ENCODE measurements around the gene MED15. TPM values are rescaled to one million over a fixed set of nuclear protein-coding genes. Genes with fewer than 3 reads are reported as not detected.
"Not testable (repeated sequence)": the region's sequence is repeated elsewhere in the genome, so short reads cannot be mapped to it uniquely, and the experiment has no call there.

MED15 gene
- total RNA-seq, 1 donor from 2014 or later, result 83.6 TPM

DNA sequence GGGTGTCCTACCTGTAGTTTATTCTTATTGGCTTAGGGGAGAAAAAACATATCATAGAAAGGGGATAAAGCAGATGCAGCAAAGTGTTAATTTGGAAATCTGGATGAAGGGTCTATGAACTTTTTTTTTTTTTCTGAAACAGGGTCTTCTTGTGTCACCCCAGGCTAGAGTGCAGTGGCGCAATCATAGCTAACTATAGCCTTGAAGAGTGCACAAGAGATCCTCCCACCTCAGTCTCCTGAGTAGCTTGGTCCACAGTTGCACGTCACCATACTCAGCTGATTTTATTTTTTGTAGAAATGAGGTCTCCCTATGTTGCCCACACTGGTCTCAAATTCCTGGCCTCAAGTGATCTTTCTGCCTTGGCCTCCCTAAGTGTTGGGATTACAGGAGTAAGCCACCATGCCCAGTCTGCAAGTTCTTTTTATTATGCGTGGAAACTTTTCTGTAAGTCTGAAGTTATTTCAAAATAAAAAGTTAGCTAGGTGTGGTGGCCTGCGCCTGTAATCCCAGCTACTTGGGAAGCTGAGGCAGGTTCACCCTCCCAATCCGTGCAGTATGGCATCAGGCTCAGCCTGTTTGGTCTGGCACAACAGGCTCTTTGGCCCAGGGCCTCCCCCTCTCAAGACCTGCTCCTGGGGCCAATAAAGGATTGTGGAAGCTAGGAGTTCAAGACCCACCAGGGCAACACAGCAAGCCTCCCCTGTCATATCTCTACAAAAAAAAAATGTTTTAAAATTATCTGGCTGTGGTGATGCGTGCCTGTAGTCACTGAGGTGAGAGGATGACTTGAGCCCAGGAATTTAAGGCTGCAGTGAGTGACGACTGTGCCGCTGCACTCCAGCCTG lies 111.9 kb downstream of the MED15 start:
- no peak overlapping the region for H3K27ac Mint-ChIP-seq (ENCODE audit: unreplicated experiment)
- TF ChIP-seq CTCF (IDR thresholded peaks at IDR 0.05; ENCODE audit: partially characterized antibody, unreplicated experiment), result no peak
- no peaks in the 10 kb centered on the region for H3K36me3 Mint-ChIP-seq (ENCODE audit: unreplicated experiment)
- no peaks in the 10 kb centered on the region for H3K4me1 Mint-ChIP-seq (ENCODE audit: low read depth, unreplicated experiment)
- H3K9me3 Mint-ChIP-seq (ENCODE audit: unreplicated experiment), result peaks cover 4% of the 10 kb centered on the region
- H3K4me3 Mint-ChIP-seq (ENCODE audit: unreplicated experiment), result no peak overlapping the region
- peaks cover 2% of the 10 kb centered on the region for H3K27me3 Mint-ChIP-seq (ENCODE audit: unreplicated experiment)
- no peak for DNase-seq

DNA sequence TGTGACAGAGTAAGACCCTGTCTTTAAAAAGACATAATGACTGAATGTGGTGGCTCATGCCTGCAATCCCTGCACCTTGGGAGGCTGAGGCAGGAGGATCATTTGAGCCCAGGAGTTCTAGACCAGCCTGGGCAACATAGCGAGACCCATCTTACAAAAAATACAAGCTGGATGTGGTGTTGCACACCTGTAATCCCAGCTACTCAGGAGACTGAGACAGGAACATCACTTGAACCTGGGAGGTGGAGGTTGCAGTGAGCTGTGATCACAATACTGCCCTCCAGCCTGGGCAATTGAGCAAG lies 112.4 kb downstream of the MED15 start:
- H3K36me3 Mint-ChIP-seq (ENCODE audit: unreplicated experiment); H3K9me3 Mint-ChIP-seq (ENCODE audit: unreplicated experiment); H3K27ac Mint-ChIP-seq (ENCODE audit: unreplicated experiment); H3K27me3 Mint-ChIP-seq (ENCODE audit: unreplicated experiment); H3K4me3 Mint-ChIP-seq (ENCODE audit: unreplicated experiment); DNase-seq; H3K4me1 Mint-ChIP-seq (ENCODE audit: low read depth, unreplicated experiment): not testable (repeated sequence)

DNA sequence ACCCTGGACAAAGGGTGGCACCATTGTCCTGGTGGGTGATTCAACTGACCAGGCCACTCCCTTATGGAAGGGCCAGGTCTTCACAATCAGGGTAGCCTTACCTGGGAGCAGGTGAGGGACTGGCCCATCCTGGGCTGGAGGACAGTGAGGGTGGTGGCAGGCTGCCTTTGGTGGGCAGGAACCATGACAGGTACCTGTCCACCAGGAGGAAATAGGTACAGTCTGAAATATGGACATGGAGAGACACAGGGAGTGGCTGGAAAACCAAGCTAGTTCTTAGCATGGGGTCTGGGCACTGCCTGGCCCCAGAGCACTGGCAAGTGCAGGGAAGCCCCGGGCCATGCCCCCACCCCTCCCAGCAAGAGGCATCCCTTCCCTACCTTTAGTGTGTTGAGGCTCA lies 113.8 kb downstream of the MED15 start:
- Mint-ChIP-seq H3K27me3 (ENCODE audit: unreplicated experiment) (no peaks in the 10 kb centered on the region), H3K4me3 (ENCODE audit: unreplicated experiment) (no peak overlapping the region), H3K9me3 (ENCODE audit: unreplicated experiment) (peaks cover 1% of the 10 kb centered on the region), H3K4me1 (ENCODE audit: low read depth, unreplicated experiment) (no peaks in the 10 kb centered on the region), H3K36me3 (ENCODE audit: unreplicated experiment) (no peaks in the 10 kb centered on the region), H3K27ac (ENCODE audit: unreplicated experiment) (no peak overlapping the region)
- TF ChIP-seq CTCF (IDR thresholded peaks at IDR 0.05; ENCODE audit: partially characterized antibody, unreplicated experiment), result no peak
- DNase-seq, result no peak

DNA sequence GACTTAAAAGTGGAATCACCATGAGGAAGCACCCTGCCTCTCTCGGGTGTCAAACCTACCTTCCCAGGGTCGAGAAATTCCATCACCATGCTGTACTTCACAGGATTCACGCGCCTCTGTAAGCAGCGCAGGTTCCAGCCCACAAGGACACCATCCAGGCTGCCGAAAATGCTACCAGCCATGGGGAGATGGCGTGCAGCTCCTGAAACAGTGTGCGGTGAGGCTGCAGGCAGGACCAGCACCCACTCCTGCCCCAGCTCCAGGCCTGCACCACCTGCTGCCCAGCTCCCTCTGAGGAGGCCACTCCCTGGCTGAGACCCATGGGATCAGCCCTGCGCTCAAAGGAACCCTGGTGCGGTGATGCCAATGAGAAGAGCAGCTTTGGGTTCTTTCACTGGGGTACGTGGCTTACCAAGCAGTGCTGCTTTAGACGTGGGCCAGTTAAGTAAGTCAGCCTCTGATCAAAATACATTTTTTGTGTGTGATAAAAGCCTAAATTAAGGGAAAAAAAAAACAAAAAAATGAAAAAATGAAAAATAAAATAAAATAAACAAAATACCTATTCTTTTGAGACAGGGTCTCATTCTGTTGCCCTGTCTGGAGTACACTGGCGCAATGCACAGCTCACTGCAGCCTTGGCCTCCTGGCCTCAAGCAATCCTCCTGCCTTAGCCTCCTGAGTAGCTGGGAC lies 115.4 kb downstream of the MED15 start:
- no peaks in the 10 kb centered on the region for H3K27me3 Mint-ChIP-seq (ENCODE audit: unreplicated experiment)
- peaks cover 1% of the 10 kb centered on the region for H3K9me3 Mint-ChIP-seq (ENCODE audit: unreplicated experiment)
- no peaks in the 10 kb centered on the region for H3K4me1 Mint-ChIP-seq (ENCODE audit: low read depth, unreplicated experiment)
- DNase-seq, result no peak
- H3K4me3 Mint-ChIP-seq (ENCODE audit: unreplicated experiment), result no peak overlapping the region
- H3K36me3 Mint-ChIP-seq (ENCODE audit: unreplicated experiment), result peaks cover 4% of the 10 kb centered on the region
- TF ChIP-seq CTCF (IDR thresholded peaks at IDR 0.05; ENCODE audit: partially characterized antibody, unreplicated experiment), result no peak
- no peak overlapping the region for H3K27ac Mint-ChIP-seq (ENCODE audit: unreplicated experiment)

- Mint-ChIP-seq H3K27ac (ENCODE audit: unreplicated experiment) (no peak overlapping the region), H3K4me3 (ENCODE audit: unreplicated experiment) (no peak overlapping the region), H3K27me3 (ENCODE audit: unreplicated experiment) (no peaks in the 10 kb centered on the region), H3K36me3 (ENCODE audit: unreplicated experiment) (peaks cover 4% of the 10 kb centered on the region), H3K9me3 (ENCODE audit: unreplicated experiment) (peaks cover 3% of the 10 kb centered on the region), H3K4me1 (ENCODE audit: low read depth, unreplicated experiment) (no peaks in the 10 kb centered on the region)
- no peak for DNase-seq
- TF ChIP-seq CTCF (IDR thresholded peaks at IDR 0.05; ENCODE audit: partially characterized antibody, unreplicated experiment), result no peak
These were observed 116.8 kb downstream of the MED15 start for GRCh38 chr22:20624161-20624616.
